ACC112 (cell line): ENCODE results near the gene CXorf65.

Source experiments
- H2AFZ ChIP-seq: fragments of 200-600 bp; sonication (generic); one replicate; pipeline ENCODE4 v1.6.0; 2017; ENCODE audit warnings: antibody characterized with exemption, low read length; ENCODE audit not compliant: unreplicated experiment
- H3K27ac ChIP-seq: fragments of 200-600 bp; sonication (generic); 2 replicates; pipeline ENCODE4 v1.5.1; 2014; ENCODE audit warnings: low read depth, mild to moderate bottlenecking, antibody characterized with exemption, low read length, moderate library complexity
- H3K27me3 ChIP-seq: fragments of 200-600 bp; sonication (generic); 2 replicates; pipeline ENCODE4 v1.6.1; 2014; ENCODE audit warnings: mild to moderate bottlenecking, antibody characterized with exemption, low read length, moderate library complexity, mixed read lengths; ENCODE audit not compliant: insufficient read depth
- H3K36me3 ChIP-seq: fragments of 200-600 bp; sonication (generic); 2 replicates; pipeline ENCODE4 v1.6.1; 2016; ENCODE audit warnings: mild to moderate bottlenecking, antibody characterized with exemption, low read length, moderate library complexity, mixed read lengths; ENCODE audit not compliant: insufficient read depth
- H3K4me1 ChIP-seq: fragments of 200-600 bp; sonication (generic); one replicate; pipeline ENCODE4 v1.6.1; 2016; ENCODE audit warnings: low read length, mixed read lengths; ENCODE audit not compliant: insufficient read depth, unreplicated experiment, control insufficient read depth
- H3K4me3 ChIP-seq: fragments of 200-600 bp; sonication (generic); 2 replicates; pipeline ENCODE4 v1.5.1; 2014; ENCODE audit warnings: mild to moderate bottlenecking, low read depth, low read length
- H3K79me2 ChIP-seq: fragments of 200-600 bp; sonication (generic); one replicate; pipeline ENCODE4 v1.6.0; 2016; ENCODE audit warnings: low read length; ENCODE audit not compliant: control insufficient read depth, unreplicated experiment, insufficient read depth

CXorf65 gene

GRCh38 chrX:71095555-71095980 is 11.0 kb downstream of the CXorf65 start, which contains the start of gene FOXO4:
Gene FOXO4 (plus strand): TSS chrX:71095851. CDS start chrX:71096529, 678 bp downstream.
- H3K27ac ChIP-seq, result no peak within 1 kb of the TSS
- no peaks in the 10 kb centered on the region for H3K36me3 ChIP-seq
- H3K4me1 ChIP-seq, result no peaks in the 10 kb centered on the region
- H3K27me3 ChIP-seq, result no peaks in the 10 kb centered on the region
- peak within 1 kb of the TSS; percentile 93 for H2AFZ ChIP-seq
- no peaks in the 10 kb centered on the region for H3K79me2 ChIP-seq
- H3K4me3 ChIP-seq, result peak within 1 kb of the TSS; percentile 89

- Histone ChIP-seq H3K4me1 (no peaks in the 10 kb centered on the region), H3K79me2 (no peaks in the 10 kb centered on the region), H2AFZ (peak overlapping the region; percentile 93), H3K27me3 (no peaks in the 10 kb centered on the region), H3K4me3 (peak overlapping the region; percentile 89), H3K36me3 (no peaks in the 10 kb centered on the region), H3K27ac (no peak overlapping the region)
Measured at GRCh38 chrX:71095033-71095432, 11.5 kb downstream of the CXorf65 start.

GRCh38 chrX:71091263-71091662 is 15.3 kb downstream of the CXorf65 start:
- no peaks in the 10 kb centered on the region for H3K79me2 ChIP-seq

GRCh38 chrX:71085900-71086299 is 20.6 kb downstream of the CXorf65 start:
- H3K27ac ChIP-seq, result no peak overlapping the region
- H3K4me1 ChIP-seq, result peaks cover 6% of the 10 kb centered on the region
- H3K79me2 ChIP-seq, result no peaks in the 10 kb centered on the region
- no peak overlapping the region for H2AFZ ChIP-seq
- no peaks in the 10 kb centered on the region for H3K36me3 ChIP-seq
- H3K4me3 ChIP-seq, result no peak overlapping the region
- no peaks in the 10 kb centered on the region for H3K27me3 ChIP-seq

More at GRCh38 chrX:71091263-71091662, 15.3 kb downstream of the CXorf65 start:
- Histone ChIP-seq H2AFZ (no peak overlapping the region), H3K36me3 (no peaks in the 10 kb centered on the region), H3K27me3 (no peaks in the 10 kb centered on the region), H3K27ac (no peak overlapping the region), H3K4me1 (no peaks in the 10 kb centered on the region), H3K4me3 (no peak overlapping the region)

- no peaks in the 10 kb centered on the region for H3K36me3 ChIP-seq
- no peak overlapping the region for H3K4me3 ChIP-seq
- no peaks in the 10 kb centered on the region for H3K27me3 ChIP-seq
- H3K27ac ChIP-seq, result no peak overlapping the region
- H3K79me2 ChIP-seq, result no peaks in the 10 kb centered on the region
- H2AFZ ChIP-seq, result no peak overlapping the region
- peaks cover 6% of the 10 kb centered on the region for H3K4me1 ChIP-seq
Measured at GRCh38 chrX:71082822-71083221, 23.7 kb downstream of the CXorf65 start.

- no peaks in the 10 kb centered on the region for H3K79me2 ChIP-seq
- no peak overlapping the region for H2AFZ ChIP-seq
- no peaks in the 10 kb centered on the region for H3K27me3 ChIP-seq
- no peak overlapping the region for H3K4me3 ChIP-seq
- no peak overlapping the region for H3K27ac ChIP-seq
- H3K36me3 ChIP-seq, result no peaks in the 10 kb centered on the region
- H3K4me1 ChIP-seq, result peaks cover 6% of the 10 kb centered on the region
Measured at GRCh38 chrX:71082124-71082647, 24.4 kb downstream of the CXorf65 start.

GRCh38 chrX:71081330-71082123 is 25.0 kb downstream of the CXorf65 start:
- H3K27ac ChIP-seq, result no peak overlapping the region
- no peak overlapping the region for H2AFZ ChIP-seq
- peaks cover 6% of the 10 kb centered on the region for H3K4me1 ChIP-seq

GRCh38 chrX:71070531-71070930 is 36.0 kb downstream of the CXorf65 start:
- Histone ChIP-seq H3K36me3 (no peaks in the 10 kb centered on the region), H2AFZ (no peak overlapping the region), H3K79me2 (peaks cover 21% of the 10 kb centered on the region), H3K27ac (no peak overlapping the region), H3K4me1 (peaks cover 5% of the 10 kb centered on the region), H3K4me3 (no peak overlapping the region), H3K27me3 (no peaks in the 10 kb centered on the region)

More at GRCh38 chrX:71081330-71082123, 25.0 kb downstream of the CXorf65 start:
- Histone ChIP-seq H3K36me3 (no peaks in the 10 kb centered on the region), H3K79me2 (no peaks in the 10 kb centered on the region), H3K27me3 (no peaks in the 10 kb centered on the region), H3K4me3 (no peak overlapping the region)

- Histone ChIP-seq H3K79me2 (peaks cover 30% of the 10 kb centered on the region), H3K27me3 (no peaks in the 10 kb centered on the region), H2AFZ (peak within 1 kb of the TSS; percentile 96)
Measured at GRCh38 chrX:71068044-71068918, 38.3 kb downstream of the CXorf65 start, which contains the start of gene SNX12. Gene SNX12 (minus strand): TSS chrX:71068334. CDS start chrX:71068306, 28 bp downstream.

GRCh38 chrX:71067712-71068043 is 38.9 kb downstream of the CXorf65 start:
- Histone ChIP-seq H3K4me1 (peaks cover 5% of the 10 kb centered on the region), H2AFZ (peak overlapping the region; percentile 30), H3K79me2 (peaks cover 30% of the 10 kb centered on the region), H3K27ac (peak overlapping the region; percentile 80), H3K4me3 (peak overlapping the region; percentile 96), H3K27me3 (no peaks in the 10 kb centered on the region), H3K36me3 (no peaks in the 10 kb centered on the region)

More at GRCh38 chrX:71068044-71068918, 38.3 kb downstream of the CXorf65 start, which contains the start of gene SNX12:
- Histone ChIP-seq H3K27ac (peak within 1 kb of the TSS; percentile 80), H3K4me1 (peaks cover 5% of the 10 kb centered on the region), H3K4me3 (peak within 1 kb of the TSS; percentile 96), H3K36me3 (no peaks in the 10 kb centered on the region)
